GM10248 (cell line): Measurements from ENCODE around the gene ACSL6.
"Not testable (repeated sequence)": the region's sequence is repeated elsewhere in the genome, so short reads cannot be mapped to it uniquely, and the experiment has no call there.

Experiments used
- CTCF ChIA-PET: fragments of 300-600 bp; sonication (Branson Sonifier 250); formaldehyde crosslinking; extraction: SDS; loops from one replicate; lab custom pipeline; 2021; ENCODE audit warnings: antibody characterized with exemption; lab: Yijun Ruan, JAX
- POLR2A ChIA-PET: fragments of 350-650 bp; sonication (Branson Sonifier 250); formaldehyde crosslinking; extraction: SDS; loops from one replicate; lab custom pipeline; 2020; ENCODE audit warnings: antibody characterized with exemption; lab: Yijun Ruan, JAX
- DNase-seq: peaks from one replicate; pipeline ENCODE4 v3.0.0; 2012; ENCODE audit errors: extremely low spot score
- CTCF ChIP-seq: IDR thresholded peaks from 2 replicates; pipeline ENCODE4 v1.5.1; 2012; ENCODE audit warnings: mild to moderate bottlenecking, low read depth; ENCODE audit errors: extremely low read depth, missing control alignments, control extremely low read depth

The ACSL6 gene

GRCh38 chr5:131914472-131914871, 97.0 kb downstream of the ACSL6 start:
- ChIA-PET POLR2A (no interaction called here), CTCF (no interaction called here)
- TF ChIP-seq CTCF: no peak
- DNase-seq: no peak

- ChIA-PET CTCF (interaction anchor here (1.1 kb wide), 1 partner anchor 18 kb away, joined by 3 read pairs; no protein-coding TSS in a partner anchor), POLR2A (no interaction called here)
- TF ChIP-seq CTCF: no peak
- no peak for DNase-seq
Observed at GRCh38 chr5:131913603-131914002, 97.9 kb downstream of the ACSL6 start.

GRCh38 chr5:131906668-131907067, 104.8 kb downstream of the ACSL6 start:
- TF ChIP-seq CTCF: no peak
- CTCF ChIA-PET: no interaction called here
- POLR2A ChIA-PET: no interaction called here
- DNase-seq: no peak

GRCh38 chr5:131902266-131902665, 109.2 kb downstream of the ACSL6 start:
- DNase-seq, CTCF ChIA-PET, POLR2A ChIA-PET: not testable (repeated sequence)
